ENCODE results near the gene PPP1R3G.

DNA sequence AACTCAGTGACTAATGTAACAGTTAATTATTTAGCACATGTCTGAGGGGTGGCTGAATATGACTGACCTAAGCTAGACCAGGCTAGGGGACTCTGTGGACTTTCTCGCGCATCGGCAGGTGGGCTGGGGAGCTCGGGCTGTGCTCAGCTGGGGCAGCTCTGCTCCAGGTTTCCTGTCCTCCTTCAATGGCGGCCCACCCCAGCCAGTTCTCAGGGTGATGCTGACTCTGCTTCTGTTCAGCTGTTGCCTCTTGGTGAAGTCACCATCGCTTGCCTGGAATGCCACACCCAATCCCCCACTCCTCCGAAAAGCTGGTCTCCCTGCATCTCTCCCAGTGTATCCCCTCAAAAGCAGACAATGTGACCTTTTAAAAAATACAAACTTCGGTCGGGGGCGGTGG lies 20.0 kb downstream of the PPP1R3G start:
- TF ChIP-seq CTCF (IDR thresholded peaks at IDR 0.05) = no peak
- TF ChIP-seq ZFX (IDR thresholded peaks at IDR 0.05; ENCODE audit: borderline replicate concordance) = no peak

All from 22Rv1 (cell line).